NCI-H1105 (cell line): ENCODE results near the gene SEMA4A.
A peak's percentile ranks its signal among the peaks of the same experiment; 100 is the strongest.

Experiments used
- DNase-seq: peaks from one replicate; lab custom pipeline; 2025; lab: John Stamatoyannopoulos, UW

Gene SEMA4A

GRCh38 chr1:156135930-156136871 lies 17.2 kb upstream of the SEMA4A start:
- no peak for DNase-seq

- DNase-seq = no peak
Measured at GRCh38 chr1:156136970-156137483, 16.4 kb upstream of the SEMA4A start.

DNA sequence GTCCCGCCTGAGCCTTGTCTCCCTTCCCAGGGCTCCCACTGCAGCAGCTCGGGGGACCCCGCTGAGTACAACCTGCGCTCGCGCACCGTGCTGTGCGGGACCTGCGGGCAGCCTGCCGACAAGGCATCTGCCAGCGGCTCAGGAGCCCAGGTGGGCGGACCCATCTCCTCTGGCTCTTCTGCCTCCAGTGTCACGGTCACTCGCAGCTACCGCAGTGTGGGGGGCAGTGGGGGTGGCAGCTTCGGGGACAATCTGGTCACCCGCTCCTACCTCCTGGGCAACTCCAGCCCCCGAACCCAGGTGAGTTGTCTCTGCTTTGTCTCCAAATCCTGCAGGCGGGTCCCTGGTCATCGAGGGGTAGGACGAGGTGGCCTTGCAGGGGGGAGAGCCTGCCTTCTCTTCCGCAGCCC lies 14.9 kb upstream of the SEMA4A start:
- no peak for DNase-seq

DNA sequence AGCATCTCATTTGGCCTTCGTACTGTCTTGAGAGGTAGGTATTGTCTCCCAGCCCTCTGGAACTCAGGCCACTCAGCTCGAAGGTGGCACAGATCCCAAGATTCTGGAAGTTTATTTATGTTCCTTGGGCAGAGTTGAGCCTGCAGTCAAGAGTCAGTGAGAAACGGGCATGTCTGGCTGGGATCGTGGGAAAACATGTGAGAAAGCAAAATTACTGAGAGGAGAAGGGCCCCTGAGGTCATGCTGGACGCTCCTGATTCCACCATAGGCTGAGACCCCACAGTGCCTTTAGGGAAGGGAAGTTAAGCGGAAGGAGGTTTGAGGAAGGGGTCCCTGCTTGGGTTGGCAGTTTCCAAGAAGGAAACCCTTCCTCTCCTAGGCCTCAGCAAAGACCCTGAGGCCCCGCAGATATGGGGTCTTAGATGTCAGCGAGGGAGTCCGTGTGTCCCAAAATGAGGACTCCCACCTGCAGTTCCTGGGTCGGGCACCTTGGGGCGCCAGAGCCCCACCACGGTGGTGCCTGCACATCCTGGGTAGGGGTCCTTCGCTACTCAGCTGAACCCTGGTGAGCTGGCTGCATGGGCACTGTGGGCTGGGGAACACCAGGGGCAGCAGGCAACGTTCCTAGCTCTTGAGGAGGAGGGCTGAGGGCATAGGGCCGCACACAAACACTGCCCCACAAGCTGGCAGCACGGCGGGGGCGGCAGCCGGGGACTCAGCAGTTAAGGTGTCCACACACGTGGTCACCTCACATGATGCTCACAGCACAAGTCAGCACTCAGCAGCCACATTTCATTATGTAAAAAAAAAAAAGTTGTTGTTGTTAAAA lies 12.3 kb upstream of the SEMA4A start:
- no peak for DNase-seq

DNA sequence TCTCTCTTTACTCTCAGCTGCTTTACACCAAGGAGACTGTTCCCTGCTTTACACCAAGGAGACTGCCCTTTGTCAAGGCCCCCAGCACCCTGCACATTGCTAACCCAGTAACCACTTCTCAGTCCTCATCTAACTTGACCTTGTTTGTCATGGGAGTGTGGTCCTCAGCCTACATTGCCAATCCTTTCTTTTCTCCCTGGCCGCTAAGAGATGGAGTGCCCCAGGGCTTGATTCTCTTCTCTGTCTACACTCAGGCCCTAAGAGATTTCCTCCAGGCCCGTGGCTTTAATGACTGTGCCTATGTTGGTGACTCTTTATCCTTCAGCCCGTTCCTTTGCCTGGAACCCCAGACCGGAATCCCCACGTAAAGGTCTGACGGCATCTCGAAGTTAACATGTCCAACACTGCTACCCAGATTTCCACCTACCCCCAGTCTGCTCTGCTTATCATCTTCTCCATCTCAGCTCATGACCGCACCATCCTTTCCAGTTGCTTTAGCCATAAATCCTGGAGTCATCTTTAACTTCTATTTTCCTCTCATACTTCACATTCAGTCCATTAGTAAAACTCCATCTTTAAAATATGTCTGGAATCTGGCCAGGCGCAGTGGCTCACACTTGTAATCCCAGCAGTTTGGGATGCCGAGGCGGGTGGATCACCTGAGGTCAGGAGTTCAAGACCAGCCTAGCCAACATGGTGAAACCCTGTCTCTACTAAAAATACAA lies 9.5 kb upstream of the SEMA4A start:
- no peak for DNase-seq

GRCh38 chr1:156144742-156145141 lies 8.6 kb upstream of the SEMA4A start:
- DNase-seq = no peak

GRCh38 chr1:156145650-156146019 lies 7.8 kb upstream of the SEMA4A start:
- no peak for DNase-seq

DNA sequence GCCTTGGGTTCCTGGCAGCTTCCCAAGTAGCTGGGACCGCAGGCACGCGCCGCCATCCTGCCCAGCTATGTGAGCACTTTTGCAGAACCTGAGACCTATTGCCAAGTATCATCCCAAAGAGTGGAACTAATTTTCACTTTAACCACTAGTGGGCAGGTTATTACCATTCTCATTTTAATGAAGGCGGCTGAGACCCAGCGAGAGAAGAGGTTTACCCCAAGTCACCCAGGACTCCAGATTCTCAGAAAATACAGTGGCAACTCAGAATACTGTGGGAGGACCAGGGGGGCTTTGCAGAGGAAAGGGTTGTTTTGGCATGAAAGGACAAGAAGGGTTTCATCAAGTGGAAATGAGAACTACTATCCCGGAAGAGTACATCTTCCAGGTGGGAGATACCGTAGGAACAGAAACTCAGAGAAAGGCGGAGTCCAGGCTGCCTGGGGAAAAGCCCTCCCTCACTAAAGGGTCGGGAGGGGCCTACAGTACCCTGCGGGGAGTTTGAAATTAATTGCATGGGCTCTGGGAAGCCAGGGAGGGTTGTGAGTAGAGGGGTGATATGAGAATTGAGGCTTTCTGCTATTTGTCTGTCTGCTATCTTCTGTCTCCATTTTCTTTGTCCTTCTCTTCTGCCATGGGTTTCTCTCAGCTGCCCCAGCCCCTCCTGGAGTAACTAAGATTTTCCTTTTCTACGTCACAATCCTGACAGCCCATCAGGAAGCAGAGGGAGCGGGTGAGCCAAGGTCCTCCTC lies 7.2 kb upstream of the SEMA4A start:
- DNase-seq = peak; percentile 73

- DNase-seq = no peak
Measured at GRCh38 chr1:156146769-156147405, 6.5 kb upstream of the SEMA4A start.

DNA sequence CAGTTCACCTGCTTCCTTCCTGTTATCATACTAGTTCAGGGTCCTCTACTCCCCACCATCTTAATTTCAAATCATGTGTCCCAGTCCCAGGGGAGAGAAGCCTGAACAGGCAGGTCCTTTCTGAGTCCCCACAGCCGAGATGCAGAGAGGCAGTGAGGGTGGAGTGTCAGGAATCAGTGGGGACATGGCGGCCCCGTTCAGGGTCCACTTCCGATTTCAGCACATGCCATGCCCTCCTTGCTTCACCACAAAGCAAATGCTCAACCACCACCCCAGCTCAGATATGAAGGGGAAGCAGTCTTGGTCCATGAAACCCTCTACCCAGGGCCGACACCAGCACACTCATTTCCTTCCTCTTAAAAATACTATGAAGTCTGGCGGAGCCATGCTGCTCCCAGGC lies 5.2 kb upstream of the SEMA4A start:
- no peak for DNase-seq

DNA sequence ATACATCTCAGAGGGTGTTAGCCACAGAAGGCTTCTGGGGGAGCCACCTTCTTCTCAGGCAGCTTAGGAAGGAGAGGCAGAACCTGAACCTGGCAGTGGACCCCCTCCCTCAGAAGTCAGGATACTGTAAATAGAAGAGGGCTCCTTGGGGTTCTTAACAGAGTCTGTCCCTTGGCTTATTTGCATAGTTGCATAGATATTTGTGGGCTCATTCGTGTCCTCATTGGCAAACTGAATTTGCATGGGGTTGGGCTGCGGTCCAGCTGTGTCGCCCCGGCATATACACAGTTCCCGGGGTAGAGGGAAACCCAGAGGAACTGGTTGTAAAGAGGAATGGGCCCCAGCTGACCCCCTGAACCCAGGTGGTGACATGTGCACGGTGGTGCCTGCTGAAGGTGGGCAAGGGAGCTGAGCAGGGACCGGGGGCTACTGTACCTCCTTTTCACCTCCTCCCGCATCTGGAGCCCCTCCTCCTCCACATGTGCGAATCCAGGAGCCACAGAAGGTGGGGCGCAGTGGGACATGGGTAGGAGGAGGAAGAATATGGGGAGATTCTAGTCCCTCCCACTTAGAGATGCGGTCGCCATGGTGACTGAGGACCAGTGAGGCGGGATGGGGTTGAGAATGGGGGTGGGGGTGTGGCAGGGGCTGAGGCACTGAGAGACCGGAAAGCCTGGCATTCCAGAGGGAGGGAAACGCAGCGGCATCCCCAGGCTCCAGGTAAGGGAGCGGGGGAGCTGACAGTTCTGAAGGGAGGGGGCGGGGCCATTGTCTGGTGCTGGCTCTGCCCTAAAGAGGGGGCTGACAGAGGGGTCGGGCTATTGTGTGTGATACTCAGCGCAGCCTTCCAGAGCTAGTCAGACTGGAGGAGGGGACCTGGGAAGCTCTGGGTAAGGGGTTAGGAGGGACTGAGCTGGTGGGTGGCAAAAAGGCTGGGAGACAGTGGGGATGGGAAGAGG lies 3.7 kb upstream of the SEMA4A start:
- DNase-seq = no peak

DNA sequence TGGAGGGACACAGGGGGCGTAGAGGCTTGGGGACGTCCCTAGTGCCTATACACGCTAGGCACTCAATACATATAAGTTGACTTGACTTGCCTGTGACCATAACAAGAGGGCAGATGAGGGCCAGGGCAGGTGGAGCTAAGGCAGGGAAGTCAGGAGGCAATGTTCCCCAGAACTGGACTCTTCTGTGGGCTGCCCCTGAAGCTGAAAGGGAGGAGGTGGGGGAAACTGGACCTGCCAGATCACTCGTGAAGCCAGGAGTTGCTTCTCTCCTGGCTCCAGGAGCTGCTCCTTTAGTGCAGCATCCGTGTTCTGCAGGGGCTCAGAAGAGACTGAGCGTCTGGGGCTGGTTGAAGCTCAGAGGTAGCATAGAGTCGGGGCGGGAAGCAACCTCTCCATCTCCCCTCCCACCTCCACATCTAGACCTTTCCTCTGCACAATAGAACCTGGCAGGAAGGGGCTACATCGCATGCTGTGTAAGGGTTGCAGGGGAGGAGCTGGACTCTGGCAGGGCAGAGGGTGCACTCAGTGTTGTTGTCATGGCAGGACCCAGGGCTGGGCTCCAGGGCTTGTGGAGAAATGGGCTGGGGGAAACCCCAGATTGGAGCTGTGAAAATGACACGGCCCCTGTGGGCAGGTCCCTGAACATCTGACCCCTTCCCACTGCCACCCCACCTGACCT lies 2.9 kb upstream of the SEMA4A start:
- no peak for DNase-seq

DNA sequence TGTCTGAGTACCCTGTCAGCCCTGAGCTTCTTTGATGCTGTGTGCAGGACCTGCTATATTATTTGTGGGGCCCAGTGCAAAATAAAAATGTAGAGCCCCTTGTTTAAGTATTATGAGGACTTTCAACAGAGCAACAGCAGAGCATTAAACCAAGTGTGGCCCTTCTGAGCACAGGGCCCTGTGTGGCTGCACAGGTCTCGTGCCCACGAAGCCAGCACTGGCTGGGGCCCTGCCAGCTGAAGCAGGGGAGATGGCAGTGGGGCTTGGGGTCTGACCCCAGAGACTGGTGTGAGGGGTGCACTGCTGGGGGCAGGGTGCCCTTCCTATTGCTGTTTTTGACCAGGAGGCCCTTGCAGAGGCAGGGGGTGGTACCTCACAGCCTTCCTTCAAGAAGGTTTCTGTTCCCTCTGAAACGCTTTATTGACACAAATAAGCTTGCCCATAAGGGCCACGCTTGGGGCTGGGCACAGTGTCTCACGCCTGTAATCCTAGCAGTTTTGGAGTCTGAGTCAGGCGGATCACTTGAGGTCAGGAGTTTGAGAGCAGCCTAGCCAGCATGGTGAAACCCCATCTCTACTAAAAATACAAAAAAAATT lies 2.2 kb upstream of the SEMA4A start:
- DNase-seq = no peak

- no peak for DNase-seq
Measured at GRCh38 chr1:156152628-156153027, 757 bp upstream of the SEMA4A start.

DNA sequence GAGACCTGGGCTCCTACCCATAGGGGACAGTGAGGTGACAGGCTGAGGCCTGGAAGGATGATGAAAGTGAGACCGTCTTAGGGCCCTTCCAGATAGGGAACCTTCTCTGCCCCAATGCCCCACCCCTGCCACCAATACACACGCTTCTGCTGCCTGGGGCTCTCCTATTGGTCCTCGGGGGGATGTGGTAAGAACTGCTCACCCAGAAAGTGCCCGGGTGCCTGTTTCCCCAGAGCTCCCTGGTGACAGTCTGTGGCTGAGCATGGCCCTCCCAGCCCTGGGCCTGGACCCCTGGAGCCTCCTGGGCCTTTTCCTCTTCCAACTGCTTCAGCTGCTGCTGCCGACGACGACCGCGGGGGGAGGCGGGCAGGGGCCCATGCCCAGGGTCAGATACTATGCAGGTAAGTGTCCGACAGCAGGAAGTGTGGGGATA lies 948 bp downstream of the SEMA4A start:
- no peak for DNase-seq

DNA sequence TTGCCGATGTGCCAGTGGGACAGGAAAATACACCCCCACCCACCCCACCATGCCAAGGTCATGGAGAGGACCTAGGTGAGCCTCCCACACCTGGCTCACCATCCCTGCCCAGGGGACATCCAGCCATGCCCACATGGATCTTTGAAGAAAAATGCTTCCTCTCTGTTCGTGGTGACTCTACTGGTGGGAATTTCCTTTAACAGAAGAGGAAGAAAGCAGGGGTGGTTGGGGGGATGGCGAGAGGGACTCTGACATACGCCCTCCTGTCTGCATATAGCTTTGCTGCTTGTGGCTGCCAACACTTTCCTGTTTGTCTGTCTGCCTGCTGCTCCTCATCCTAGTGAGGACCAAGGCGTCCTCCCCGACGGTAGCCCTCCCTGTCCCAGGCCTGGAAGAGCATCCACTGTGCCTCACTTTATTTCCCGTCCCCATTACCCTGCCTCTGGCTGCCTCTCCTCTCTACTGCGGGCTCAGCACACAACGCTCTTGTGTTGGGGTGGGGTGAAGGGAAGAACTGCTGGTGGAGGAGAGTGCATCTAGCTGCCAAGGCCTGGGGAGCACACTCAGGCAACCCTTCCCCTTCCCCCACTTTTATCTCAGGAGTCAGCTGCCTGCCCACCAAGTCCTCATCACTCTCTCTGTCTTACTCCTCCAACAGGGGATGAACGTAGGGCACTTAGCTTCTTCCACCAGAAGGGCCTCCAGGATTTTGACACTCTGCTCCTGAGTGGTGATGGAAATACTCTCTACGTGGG lies 2.5 kb downstream of the SEMA4A start:
- DNase-seq = no peak

GRCh38 chr1:156157506-156157905 lies 4.1 kb downstream of the SEMA4A start:
- DNase-seq = no peak

DNA sequence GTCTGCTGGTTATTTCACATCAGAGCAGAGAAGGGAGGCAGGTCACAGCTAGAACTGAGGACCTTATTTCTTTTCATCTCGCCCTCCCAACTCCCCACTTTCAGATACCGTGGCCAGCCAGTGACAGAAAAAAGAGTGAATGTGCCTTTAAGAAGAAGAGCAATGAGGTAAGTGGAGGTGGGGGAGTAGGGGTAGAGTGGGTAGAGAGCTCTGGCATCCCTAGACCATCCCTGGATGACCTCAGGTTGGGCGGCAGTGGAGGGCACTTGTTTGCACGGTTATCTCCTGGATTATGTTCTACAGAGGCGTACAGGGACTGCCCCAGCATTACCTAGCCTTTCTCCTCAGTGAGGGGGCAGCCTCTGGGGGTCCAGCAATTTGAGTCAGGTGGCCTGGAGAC lies 4.6 kb downstream of the SEMA4A start:
- DNase-seq = no peak
